Activated naive CD8-positive, alpha-beta T cell treated with anti-CD3 and anti-CD28 coated beads, Interleukin-2, amount 50 U/mL, for 24 hours (primary cell): ENCODE measurements around the gene SOX10.
"Not testable (repeated sequence)": the region's sequence is repeated elsewhere in the genome, so short reads cannot be mapped to it uniquely, and the experiment has no call there.

Source experiments
- ATAC-seq: fragments of 150-1000 bp; cut with Tn5 transposase; one replicate; pipeline ENCODE4 v1.10.0; 2021
- DNase-seq: peaks from one replicate; pipeline ENCODE4 v3.0.0; 2021
- H3K27ac Mint-ChIP-seq: one replicate; pipeline ENCODE4 v1.8.0; 2021; ENCODE audit warnings: mild to moderate bottlenecking, mixed read lengths
- H3K27me3 Mint-ChIP-seq: one replicate; pipeline ENCODE4 v1.8.0; 2021; ENCODE audit warnings: mixed read lengths
- H3K36me3 Mint-ChIP-seq: one replicate; pipeline ENCODE4 v1.8.0; 2021; ENCODE audit warnings: low read depth, mixed read lengths
- H3K4me1 Mint-ChIP-seq: one replicate; pipeline ENCODE4 v1.8.0; 2021; ENCODE audit warnings: mixed read lengths
- H3K4me3 Mint-ChIP-seq: one replicate; pipeline ENCODE4 v1.8.0; 2021; ENCODE audit warnings: mild to moderate bottlenecking, moderate library complexity, mixed read lengths
- H3K9me3 Mint-ChIP-seq: one replicate; pipeline ENCODE4 v1.8.0; 2021; ENCODE audit warnings: mixed read lengths

Gene SOX10

DNA sequence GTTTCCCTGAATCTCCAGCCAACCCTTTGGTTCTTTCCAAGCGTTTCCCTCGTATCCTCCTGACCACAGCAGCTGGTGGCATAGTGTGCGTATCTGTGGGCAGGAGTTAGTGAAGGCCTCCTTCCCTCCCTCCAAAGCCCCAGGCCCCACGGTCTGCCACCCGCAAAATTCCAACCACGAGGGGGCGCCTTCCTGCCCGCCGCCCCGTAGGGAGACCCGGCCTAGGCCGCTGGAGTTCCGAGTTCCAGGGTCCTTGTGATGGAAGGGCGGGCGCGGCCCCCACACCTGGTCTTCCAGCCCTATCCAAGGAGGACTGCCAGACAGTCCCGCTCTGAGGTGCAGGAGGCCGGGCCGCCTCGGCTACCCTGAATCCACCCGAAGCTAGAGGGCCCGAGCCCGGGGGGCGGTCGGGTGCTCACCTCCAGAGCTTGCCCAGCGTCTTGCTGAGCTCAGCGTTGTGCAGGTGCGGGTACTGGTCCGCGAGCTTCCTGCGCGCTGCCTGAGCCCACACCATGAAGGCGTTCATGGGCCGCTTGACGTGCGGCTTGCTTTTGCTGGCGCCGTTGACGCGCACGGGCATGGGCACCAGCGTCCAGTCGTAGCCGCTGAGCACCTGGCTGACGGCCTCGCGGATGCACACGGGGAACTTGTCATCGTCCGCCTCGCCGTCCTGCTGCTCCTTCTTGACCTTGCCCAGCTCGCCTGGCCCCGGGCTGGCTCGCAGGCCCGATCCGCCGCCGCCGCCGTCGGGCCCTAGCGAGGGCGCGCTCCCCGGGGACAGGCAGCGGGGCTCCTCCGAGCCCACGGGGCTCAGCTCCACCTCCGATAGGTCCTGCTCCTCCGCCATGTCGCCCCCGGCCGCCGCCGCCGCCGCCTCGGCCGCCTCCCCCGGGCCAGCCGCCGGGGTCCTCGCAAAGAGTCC, 1.2 kb downstream of the SOX10 start:
- no peaks in the 10 kb centered on the region for H3K9me3 Mint-ChIP-seq
- no peak for DNase-seq
- no peak for ATAC-seq
- H3K27ac Mint-ChIP-seq: no peak overlapping the region
- no peak overlapping the region for H3K4me3 Mint-ChIP-seq
- H3K36me3 Mint-ChIP-seq: no peaks in the 10 kb centered on the region
- no peaks in the 10 kb centered on the region for H3K27me3 Mint-ChIP-seq
- H3K4me1 Mint-ChIP-seq: no peaks in the 10 kb centered on the region

DNA sequence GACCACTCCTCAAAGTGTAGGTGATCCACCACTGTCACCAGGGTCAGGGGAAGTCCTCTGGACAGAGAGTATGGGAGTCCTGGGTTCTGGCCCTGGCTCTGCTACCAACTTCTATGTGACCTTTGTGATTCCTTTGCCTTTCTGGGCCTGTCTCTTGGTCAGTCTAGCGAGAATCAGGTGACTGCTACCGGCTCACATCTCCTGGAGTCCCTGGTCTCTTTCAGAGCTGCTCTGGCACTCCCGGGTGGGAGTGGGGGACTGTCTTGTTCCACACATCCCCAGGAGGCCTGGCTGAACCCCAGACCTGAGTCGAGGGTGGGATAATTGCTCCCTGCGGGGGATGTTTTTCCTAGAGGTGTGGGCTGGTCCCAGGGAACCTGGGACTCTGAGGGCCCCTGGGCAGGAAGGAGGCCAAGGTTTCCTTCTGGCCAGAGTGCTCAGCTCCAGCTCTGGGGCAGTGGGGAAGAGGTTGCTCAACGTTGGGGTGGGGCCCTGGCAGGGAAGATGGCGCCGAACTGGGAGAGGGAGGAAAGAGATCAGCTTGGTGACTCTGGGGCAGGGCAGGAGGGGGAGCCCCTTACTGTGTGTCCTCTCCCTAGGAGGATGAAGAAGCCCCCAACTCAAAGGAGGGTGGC, 2.1 kb downstream of the SOX10 start:
- Mint-ChIP-seq H3K27me3 (no peaks in the 10 kb centered on the region), H3K4me1 (no peaks in the 10 kb centered on the region)

DNA sequence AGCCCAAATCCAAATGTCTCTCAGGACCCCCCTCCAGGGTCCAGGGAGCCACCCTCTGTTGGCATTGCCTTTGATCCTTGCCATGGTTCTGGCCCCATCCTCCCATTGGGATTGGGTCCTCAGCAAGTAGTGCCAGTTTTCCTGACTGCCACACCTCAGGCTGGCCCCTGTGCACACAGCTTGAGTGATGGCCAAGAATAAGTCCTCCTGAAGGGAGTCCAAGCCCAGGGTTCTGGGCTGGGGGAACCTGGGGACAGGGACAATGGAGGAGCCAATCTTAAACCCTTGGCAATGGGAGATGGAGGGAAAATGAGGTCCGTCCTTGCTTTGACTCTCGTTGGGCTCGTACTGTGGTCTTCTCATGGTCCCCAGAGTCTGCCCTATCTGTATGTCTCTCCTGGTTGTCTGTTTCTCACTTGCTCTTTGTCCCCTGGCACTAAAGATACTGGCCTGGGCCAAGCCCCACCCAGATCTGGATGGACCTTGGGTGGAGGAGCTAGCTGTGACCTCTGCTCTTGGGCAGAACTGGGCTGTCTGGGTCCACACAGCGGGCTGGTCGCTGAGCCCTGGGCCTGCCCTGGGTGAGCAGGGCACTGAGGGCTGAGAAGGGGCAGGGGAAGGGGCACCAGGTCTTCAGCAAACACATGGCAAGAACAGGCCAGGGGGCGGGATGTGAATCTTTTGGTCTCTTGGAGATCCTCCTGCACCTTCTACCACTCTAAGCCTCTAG, 2.9 kb downstream of the SOX10 start:
- ATAC-seq: no peak
- H3K4me1 Mint-ChIP-seq: no peaks in the 10 kb centered on the region
- DNase-seq: no peak
- H3K27ac Mint-ChIP-seq: no peak overlapping the region
- no peaks in the 10 kb centered on the region for H3K36me3 Mint-ChIP-seq
- no peak overlapping the region for H3K4me3 Mint-ChIP-seq
- H3K27me3 Mint-ChIP-seq: no peaks in the 10 kb centered on the region
- H3K9me3 Mint-ChIP-seq: no peaks in the 10 kb centered on the region

More for the DNA sequence above, 2.1 kb downstream of the SOX10 start:
- DNase-seq (no peak), ATAC-seq (no peak)
- H3K9me3 Mint-ChIP-seq: no peaks in the 10 kb centered on the region
- no peak overlapping the region for H3K27ac Mint-ChIP-seq
- no peak overlapping the region for H3K4me3 Mint-ChIP-seq
- H3K36me3 Mint-ChIP-seq: no peaks in the 10 kb centered on the region

DNA sequence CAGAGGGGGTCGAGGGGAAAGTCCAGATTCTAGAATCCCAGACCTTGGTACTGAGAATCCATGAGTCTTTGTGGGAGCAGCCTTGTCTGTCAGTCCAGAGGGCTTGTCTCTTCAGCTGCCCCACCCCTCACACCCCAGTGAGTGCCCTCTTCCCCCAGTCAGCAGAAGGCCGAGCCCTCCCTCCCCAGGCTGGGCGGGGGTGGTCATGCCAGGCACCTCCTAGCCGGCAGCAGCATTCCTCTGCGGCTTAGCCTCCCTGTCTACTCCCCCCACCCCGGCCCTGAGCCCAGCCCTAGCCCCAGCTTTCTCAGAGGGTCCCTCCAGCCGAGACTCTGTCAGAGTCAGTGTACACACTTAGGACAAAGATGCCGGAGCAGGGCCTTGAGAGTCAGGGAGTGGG, 4.6 kb downstream of the SOX10 start:
- H3K27ac Mint-ChIP-seq: no peak overlapping the region
- ATAC-seq (no peak), DNase-seq (no peak)
- no peaks in the 10 kb centered on the region for H3K4me1 Mint-ChIP-seq
- no peaks in the 10 kb centered on the region for H3K27me3 Mint-ChIP-seq
- H3K9me3 Mint-ChIP-seq: no peaks in the 10 kb centered on the region
- H3K4me3 Mint-ChIP-seq: no peak overlapping the region
- no peaks in the 10 kb centered on the region for H3K36me3 Mint-ChIP-seq

DNA sequence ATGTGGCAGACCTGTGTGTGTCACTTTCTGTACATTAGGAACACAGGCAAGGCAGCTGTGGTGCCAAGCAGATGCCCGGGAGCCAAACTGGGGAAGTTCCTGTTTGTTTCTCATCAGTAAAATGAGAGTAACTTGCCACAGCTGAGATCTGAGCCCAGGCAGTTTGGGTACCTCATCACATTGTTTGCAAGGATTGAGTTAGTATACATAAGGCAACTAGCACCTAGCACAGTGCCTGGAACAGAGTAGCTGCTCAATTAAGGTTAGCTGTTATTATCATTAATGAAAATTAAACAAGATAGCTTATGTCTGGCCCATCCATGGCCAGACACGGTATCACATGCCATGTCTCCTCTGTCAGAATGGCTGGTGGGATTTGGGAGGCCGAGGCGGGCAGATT, 7.8 kb downstream of the SOX10 start:
- no peaks in the 10 kb centered on the region for H3K36me3 Mint-ChIP-seq
- H3K4me3 Mint-ChIP-seq: no peak overlapping the region
- no peak for DNase-seq
- H3K27me3 Mint-ChIP-seq: no peaks in the 10 kb centered on the region
- H3K9me3 Mint-ChIP-seq: no peaks in the 10 kb centered on the region
- H3K4me1 Mint-ChIP-seq: no peaks in the 10 kb centered on the region
- no peak overlapping the region for H3K27ac Mint-ChIP-seq
- ATAC-seq: no peak

DNA sequence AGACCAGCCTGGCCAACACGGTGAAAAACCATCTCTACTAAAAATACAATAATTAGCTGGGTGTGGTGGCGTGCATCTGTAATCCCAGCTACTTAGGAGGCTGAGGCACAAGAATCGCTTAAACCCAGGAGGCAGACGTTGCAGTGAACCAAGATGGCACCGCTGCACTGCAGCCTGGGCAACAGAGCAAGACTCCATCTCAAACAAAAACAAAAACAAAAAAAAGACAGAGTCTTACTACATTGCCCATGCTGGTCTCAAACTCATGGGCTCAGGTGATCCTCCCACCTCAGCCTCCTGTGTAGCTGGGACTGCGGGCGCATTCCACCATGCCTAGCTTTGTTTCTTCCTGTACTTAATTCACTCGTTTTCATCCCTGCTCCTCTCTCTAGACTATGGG, 8.3 kb downstream of the SOX10 start:
- not testable (repeated sequence) for ATAC-seq, H3K27me3 Mint-ChIP-seq, H3K4me1 Mint-ChIP-seq, H3K9me3 Mint-ChIP-seq, H3K36me3 Mint-ChIP-seq, H3K4me3 Mint-ChIP-seq, H3K27ac Mint-ChIP-seq, DNase-seq

DNA sequence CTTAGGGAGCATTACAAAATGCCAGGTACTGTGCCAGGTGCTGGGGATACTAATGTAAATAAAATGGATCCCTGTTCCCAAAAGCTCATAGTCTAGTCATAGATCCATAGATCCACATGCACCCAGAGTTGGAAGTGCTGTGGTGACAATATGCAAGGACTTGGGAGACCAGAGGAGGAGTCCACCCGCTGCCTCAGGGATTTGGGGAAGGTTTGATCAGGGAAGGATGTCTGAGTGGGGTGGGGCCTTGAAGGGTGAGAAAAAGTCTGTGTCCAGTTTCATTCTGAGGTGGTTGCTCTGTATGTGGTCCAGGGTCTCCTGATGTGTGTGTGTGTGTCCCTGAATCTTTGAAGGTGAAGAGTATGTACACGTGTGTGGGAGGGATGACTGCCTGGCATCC, 9.2 kb downstream of the SOX10 start:
- H3K4me3 Mint-ChIP-seq: no peak overlapping the region
- no peaks in the 10 kb centered on the region for H3K27me3 Mint-ChIP-seq
- H3K4me1 Mint-ChIP-seq: no peaks in the 10 kb centered on the region
- H3K9me3 Mint-ChIP-seq: no peaks in the 10 kb centered on the region
- H3K36me3 Mint-ChIP-seq: no peaks in the 10 kb centered on the region
- ATAC-seq: no peak
- DNase-seq: no peak
- H3K27ac Mint-ChIP-seq: no peak overlapping the region

DNA sequence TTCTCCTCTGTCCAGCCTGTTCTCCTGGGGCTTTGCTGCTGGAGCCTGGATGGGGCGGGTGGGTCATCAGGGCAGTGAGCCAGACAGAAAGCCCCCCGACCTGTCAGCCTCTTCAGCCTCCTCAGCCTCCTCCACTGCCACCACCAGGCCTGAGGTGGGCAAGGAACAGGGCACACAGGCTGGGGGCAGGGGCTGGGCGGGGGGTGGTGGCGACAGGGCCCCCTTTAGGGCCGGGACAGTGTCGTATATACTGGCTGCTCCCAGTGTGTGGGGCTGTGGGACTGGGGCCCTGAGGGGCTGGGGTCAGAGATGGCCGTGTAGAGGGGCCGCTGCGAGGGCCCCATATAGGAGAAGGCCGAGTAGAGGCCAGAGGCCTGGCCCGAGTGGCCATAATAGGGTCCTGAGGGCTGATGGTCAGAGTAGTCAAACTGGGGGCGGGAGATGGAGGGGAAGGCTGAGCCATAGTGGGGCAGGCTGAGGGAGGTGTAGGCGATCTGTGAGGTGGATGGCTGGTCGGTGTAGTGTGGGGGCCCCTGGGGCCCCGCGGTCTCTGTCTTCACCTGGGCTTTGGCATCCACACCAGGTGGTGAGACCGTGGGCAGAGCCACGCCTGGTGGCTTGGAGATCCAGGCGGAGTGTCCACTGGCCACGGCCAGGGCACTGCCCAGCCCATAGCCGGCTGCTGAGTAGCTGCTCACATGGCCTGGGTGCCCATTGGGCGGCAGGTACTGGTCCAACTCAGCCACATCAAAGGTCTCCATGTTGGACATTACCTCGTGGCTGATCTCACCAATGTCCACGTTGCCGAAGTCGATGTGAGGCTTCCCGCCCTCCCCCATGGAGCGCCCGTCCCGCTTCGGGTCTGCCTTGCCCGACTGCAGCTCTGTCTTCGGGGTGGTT, 10.8 kb downstream of the SOX10 start:
- no peak overlapping the region for H3K4me3 Mint-ChIP-seq
- H3K4me1 Mint-ChIP-seq: no peaks in the 10 kb centered on the region
- DNase-seq (no peak), ATAC-seq (no peak)
- H3K27ac Mint-ChIP-seq: no peak overlapping the region
- H3K27me3 Mint-ChIP-seq: no peaks in the 10 kb centered on the region
- H3K36me3 Mint-ChIP-seq: peaks cover 2% of the 10 kb centered on the region
- no peaks in the 10 kb centered on the region for H3K9me3 Mint-ChIP-seq

DNA sequence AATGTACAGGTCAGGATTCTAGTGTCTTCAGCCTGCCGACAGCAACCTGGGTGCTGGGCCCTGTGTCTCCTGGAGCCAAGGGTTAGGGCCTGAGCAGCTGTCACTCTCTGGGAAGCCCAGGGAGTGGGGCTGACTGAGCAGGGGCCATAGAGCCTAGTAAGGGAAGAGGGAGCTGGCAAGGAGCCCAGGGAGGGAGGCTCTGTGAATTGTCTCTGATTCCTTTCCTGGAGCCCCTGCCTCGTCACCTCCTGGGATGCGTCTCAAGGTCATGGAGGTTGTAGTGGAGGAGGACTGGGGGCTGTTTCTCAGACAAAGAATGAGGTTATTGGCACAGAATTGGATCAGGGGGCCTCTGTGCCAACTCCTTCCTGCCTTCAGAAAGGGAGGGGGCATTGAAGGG, 11.8 kb downstream of the SOX10 start:
- no peaks in the 10 kb centered on the region for H3K9me3 Mint-ChIP-seq
- peaks cover 8% of the 10 kb centered on the region for H3K36me3 Mint-ChIP-seq
- H3K4me3 Mint-ChIP-seq: no peak overlapping the region
- H3K4me1 Mint-ChIP-seq: no peaks in the 10 kb centered on the region
- no peak for ATAC-seq
- DNase-seq: no peak
- H3K27ac Mint-ChIP-seq: no peak overlapping the region
- no peaks in the 10 kb centered on the region for H3K27me3 Mint-ChIP-seq

DNA sequence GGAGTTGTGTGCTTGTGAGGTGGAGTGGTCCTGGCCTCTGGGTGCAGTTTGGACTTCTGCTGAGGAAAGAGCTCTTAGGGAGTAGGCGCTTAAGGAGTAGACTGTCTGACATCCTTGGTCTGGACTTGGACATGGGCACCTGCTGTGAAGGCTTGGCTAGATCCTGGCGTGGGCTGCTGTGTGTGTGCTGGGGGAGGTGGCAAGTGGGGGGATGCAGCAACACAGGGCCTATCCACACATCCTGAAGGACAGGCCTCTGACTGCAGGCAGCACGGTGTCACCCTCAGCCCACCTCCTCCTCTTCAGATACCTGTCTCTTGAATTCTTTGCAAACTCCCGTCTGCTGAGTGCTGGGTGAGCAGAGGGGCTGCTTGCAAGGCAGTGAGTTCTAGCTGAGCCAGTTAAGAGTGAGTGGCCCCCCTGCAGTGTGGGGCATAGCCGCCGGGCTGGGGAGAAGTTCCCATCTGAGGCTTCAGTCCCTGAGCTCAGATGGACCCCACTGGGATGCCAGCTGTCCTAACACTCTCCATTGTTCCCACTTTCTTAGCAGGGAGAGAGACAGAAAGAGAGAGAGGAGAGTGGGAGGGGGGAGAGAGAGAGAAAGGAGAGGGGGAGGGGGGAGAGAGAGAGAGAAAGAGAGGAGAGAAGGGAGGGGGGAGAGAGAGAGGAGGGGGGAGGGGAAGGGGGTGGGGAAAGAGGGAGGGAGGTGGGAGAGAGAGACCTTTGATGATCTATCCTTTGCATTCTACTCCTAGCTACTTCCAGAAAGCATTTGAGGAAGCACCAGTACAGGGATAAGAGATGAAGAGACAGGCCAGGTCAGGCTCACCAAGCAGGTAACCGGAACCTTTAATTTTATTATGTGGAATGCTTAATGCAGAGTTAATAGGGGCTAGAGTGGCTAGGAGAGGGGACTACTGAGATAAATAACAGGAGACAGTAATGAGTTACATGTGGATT, 12.6 kb downstream of the SOX10 start:
- no peak for ATAC-seq
- no peak overlapping the region for H3K4me3 Mint-ChIP-seq
- no peaks in the 10 kb centered on the region for H3K27me3 Mint-ChIP-seq
- DNase-seq: no peak
- H3K9me3 Mint-ChIP-seq: no peaks in the 10 kb centered on the region
- H3K27ac Mint-ChIP-seq: no peak overlapping the region
- peaks cover 14% of the 10 kb centered on the region for H3K36me3 Mint-ChIP-seq
- H3K4me1 Mint-ChIP-seq: no peaks in the 10 kb centered on the region

DNA sequence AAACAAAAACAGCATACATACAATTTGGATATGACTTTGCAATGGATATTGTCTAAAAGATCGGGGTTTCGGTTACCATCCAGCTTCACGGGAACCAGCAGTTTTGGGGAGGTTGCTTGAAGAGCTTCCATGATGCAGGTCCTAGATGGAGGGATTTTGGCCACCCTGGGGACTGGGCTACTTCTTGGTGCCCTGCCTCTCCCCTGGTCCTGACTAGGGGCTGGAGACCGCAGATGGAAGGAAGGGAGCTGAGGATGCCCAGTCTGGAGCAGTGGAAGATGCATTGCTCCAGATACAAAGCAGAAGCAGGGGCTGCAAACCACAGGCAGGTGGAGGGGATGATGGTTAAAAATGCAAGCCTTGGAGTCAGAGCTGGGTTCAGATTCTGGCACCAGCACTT, 13.5 kb downstream of the SOX10 start:
- Mint-ChIP-seq H3K4me3 (no peak overlapping the region), H3K27ac (no peak overlapping the region), H3K27me3 (no peaks in the 10 kb centered on the region), H3K36me3 (peaks cover 19% of the 10 kb centered on the region), H3K9me3 (no peaks in the 10 kb centered on the region), H3K4me1 (peaks cover under 1% of the 10 kb centered on the region)
- ATAC-seq (no peak), DNase-seq (no peak)

DNA sequence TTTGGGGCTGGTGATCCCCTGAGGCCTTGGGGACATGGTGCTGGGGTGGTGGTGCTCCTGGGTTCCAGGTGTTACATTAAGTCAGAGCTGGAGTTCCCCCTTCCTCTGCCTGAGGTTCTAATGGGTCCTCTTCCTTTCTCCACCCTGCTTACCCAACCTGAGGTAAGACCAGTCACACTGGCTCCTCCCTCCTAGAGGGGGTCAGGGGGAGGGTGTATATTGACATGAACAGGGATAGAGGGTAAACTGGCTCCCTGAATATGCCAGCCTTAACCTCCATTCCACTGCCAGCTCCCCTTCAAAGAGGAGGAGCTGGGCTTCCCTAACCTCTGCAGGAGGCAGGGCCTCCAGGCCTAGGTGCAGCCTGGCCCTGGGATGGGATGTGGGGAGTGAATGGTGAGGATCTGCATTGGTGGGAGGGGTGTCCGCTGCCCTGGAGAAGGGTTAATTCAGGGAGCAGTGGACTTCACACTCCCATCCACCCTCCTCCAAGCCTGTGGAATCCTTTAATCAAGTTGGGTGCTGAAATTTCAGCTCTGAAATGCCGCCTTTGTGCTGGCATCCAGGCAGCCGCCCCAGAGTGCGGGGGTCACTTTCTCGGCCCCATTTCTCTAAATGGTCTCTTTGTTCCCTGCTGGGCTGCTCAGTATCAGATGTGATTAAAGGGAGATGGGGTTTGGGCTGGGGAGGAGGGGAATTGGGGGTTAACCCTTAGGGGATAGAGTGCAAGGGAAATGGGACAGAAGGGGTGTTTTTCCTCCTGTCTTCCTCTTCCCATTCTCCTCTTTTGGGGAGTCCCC, 15.7 kb downstream of the SOX10 start:
- Mint-ChIP-seq H3K27me3 (no peaks in the 10 kb centered on the region), H3K9me3 (no peaks in the 10 kb centered on the region), H3K27ac (no peak overlapping the region), H3K4me1 (peaks cover 2% of the 10 kb centered on the region), H3K4me3 (no peak overlapping the region), H3K36me3 (peaks cover 26% of the 10 kb centered on the region)
- DNase-seq (no peak), ATAC-seq (no peak)
